ENCODE results near the gene MLF2.

MLF2 gene

GRCh38 chr12:6778217-6778573, 25.3 kb upstream of the MLF2 start:
- DNase-seq (ENCODE audit: low read depth): peak; percentile 44
- TF ChIP-seq, protein P1, sequence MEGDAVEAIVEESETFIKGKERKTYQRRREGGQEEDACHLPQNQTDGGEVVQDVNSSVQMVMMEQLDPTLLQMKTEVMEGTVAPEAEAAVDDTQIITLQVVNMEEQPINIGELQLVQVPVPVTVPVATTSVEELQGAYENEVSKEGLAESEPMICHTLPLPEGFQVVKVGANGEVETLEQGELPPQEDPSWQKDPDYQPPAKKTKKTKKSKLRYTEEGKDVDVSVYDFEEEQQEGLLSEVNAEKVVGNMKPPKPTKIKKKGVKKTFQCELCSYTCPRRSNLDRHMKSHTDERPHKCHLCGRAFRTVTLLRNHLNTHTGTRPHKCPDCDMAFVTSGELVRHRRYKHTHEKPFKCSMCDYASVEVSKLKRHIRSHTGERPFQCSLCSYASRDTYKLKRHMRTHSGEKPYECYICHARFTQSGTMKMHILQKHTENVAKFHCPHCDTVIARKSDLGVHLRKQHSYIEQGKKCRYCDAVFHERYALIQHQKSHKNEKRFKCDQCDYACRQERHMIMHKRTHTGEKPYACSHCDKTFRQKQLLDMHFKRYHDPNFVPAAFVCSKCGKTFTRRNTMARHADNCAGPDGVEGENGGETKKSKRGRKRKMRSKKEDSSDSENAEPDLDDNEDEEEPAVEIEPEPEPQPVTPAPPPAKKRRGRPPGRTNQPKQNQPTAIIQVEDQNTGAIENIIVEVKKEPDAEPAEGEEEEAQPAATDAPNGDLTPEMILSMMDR (IDR thresholded peaks at IDR 0.05; ENCODE audit: control insufficient read depth, extremely low read depth, insufficient read depth): no peak
- H3K4me3 ChIP-seq (ENCODE audit: low read depth, low read length): peak overlapping the region; percentile 61

GRCh38 chr12:6777386-6777785, 24.4 kb upstream of the MLF2 start:
- TF ChIP-seq, protein P1 (IDR thresholded peaks at IDR 0.05; ENCODE audit: control insufficient read depth, extremely low read depth, insufficient read depth): no peak

GRCh38 chr12:6775185-6776174, 22.5 kb upstream of the MLF2 start:
- H3K4me3 ChIP-seq (ENCODE audit: low read depth, low read length): peak overlapping the region; percentile 30
- DNase-seq (ENCODE audit: low read depth): peak; percentile 82

More at GRCh38 chr12:6777386-6777785, 24.4 kb upstream of the MLF2 start:
- H3K4me3 ChIP-seq (ENCODE audit: low read depth, low read length): peak overlapping the region; percentile 61
- DNase-seq (ENCODE audit: low read depth): no peak

DNA sequence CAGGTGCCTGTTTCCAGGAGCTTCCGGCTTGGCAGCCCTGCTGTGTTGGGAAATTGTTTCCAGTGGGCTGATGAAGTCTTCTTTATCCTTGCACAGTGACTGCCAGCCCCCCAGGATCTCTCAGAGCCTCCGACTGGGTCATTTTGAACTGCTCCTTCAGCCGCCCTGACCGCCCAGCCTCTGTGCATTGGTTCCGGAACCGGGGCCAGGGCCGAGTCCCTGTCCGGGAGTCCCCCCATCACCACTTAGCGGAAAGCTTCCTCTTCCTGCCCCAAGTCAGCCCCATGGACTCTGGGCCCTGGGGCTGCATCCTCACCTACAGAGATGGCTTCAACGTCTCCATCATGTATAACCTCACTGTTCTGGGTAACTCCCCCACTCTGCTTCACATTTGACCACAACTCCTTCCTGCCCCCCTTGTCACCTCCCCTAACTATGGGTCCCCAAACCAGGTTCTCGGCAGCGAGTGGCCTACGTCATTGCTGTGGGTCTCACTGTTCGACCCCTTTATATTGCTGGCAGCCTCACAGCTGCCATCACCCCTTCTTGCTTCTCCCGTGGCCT, 21.6 kb upstream of the MLF2 start:
- H3K4me3 ChIP-seq (ENCODE audit: low read depth, low read length): no peak overlapping the region
- DNase-seq (ENCODE audit: low read depth): no peak
- TF ChIP-seq, protein P1 (IDR thresholded peaks at IDR 0.05; ENCODE audit: control insufficient read depth, extremely low read depth, insufficient read depth): no peak

More at GRCh38 chr12:6775185-6776174, 22.5 kb upstream of the MLF2 start:
- TF ChIP-seq, protein P1 (IDR thresholded peaks at IDR 0.05; ENCODE audit: control insufficient read depth, extremely low read depth, insufficient read depth): no peak

DNA sequence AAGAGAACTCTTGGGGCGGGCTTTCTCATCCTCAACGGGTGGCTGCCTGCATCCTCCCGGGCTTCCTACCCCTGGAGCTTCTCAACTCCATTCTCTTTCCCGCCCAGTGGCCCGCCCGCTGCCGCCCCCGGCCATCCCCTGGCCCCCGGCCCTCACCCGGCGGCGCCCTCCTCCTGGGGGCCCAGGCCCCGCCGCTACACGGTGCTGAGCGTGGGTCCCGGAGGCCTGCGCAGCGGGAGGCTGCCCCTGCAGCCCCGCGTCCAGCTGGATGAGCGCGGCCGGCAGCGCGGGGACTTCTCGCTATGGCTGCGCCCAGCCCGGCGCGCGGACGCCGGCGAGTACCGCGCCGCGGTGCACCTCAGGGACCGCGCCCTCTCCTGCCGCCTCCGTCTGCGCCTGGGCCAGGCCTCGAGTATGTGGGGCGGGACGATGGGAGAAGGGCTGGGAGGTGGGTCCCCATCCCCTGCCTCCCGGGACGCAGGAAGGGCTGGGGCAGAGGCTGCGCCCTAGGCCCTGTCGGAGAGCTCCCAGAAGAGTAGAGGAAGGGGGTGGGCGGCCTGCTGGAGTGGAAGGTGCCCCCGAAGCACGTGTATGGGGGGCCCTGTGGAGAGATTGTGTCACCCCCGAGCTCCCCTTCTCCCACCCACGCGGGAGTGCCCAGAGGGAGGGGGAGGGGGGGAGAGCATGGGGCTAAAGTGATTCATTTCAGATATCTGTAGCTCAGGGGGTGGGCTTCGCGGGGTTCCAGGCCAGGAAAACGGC, 20.8 kb upstream of the MLF2 start:
- TF ChIP-seq, protein P1 (IDR thresholded peaks at IDR 0.05; ENCODE audit: control insufficient read depth, extremely low read depth, insufficient read depth): no peak

GRCh38 chr12:6772726-6773589, 20.0 kb upstream of the MLF2 start:
- DNase-seq (ENCODE audit: low read depth): no peak
- TF ChIP-seq, protein P1 (IDR thresholded peaks at IDR 0.05; ENCODE audit: control insufficient read depth, extremely low read depth, insufficient read depth): no peak
- no peak overlapping the region for H3K4me3 ChIP-seq (ENCODE audit: low read depth, low read length)

More for the DNA sequence above, 20.8 kb upstream of the MLF2 start:
- H3K4me3 ChIP-seq (ENCODE audit: low read depth, low read length): no peak overlapping the region
- DNase-seq (ENCODE audit: low read depth): no peak
